Measurements from ENCODE around the gene TARS2. TPM values are rescaled to one million over a fixed set of nuclear protein-coding genes. Genes with fewer than 3 reads are reported as not detected.
A peak's percentile ranks its signal among the peaks of the same experiment; 100 is the strongest.

TARS2 gene
- total and polyA plus RNA-seq, 2 of the 13 experiments (the other 11 are each of a cell fraction or from before 2014, with no cell fraction given) = 21.3 to 22.8 TPM

GRCh38 chr1:150486966-150487762 lies at the start of gene TARS2 (continued):
- TF ChIP-seq ZNF770 (CRISPR knock-in tag; IDR thresholded peaks at IDR 0.05) (peak; percentile 26; the same call in 1 of the 2 replicates), ZNF24 (IDR thresholded peaks at IDR 0.05) (0 out of 2 replicates have a peak, but pooled peaks have one; percentile 23), MTA1 (CRISPR knock-in tag; IDR thresholded peaks at IDR 0.05; ENCODE audit: borderline replicate concordance) (0 out of 2 replicates have a peak, but pooled peaks have one; percentile 31), ZNF34 (CRISPR knock-in tag; IDR thresholded peaks at IDR 0.05; ENCODE audit: borderline replicate concordance) (no peak), HNF1A (IDR thresholded peaks at IDR 0.05; ENCODE audit: low read depth) (peak; percentile 71; the same call in 1 of the 2 replicates), HNF1A (CRISPR knock-in tag; IDR thresholded peaks at IDR 0.05; ENCODE audit: borderline replicate concordance) (peak; percentile 41; the same call in 1 of the 2 replicates), HNF1B (CRISPR knock-in tag; IDR thresholded peaks at IDR 0.05) (peak; percentile 83), MLX (CRISPR knock-in tag; IDR thresholded peaks at IDR 0.05) (no peak), RXRB (CRISPR knock-in tag; IDR thresholded peaks at IDR 0.05; ENCODE audit: borderline replicate concordance) (peak; percentile 83), ZBTB7A (CRISPR knock-in tag; IDR thresholded peaks at IDR 0.05) (no peak), ZNF441 (CRISPR knock-in tag; IDR thresholded peaks at IDR 0.05; ENCODE audit: borderline replicate concordance) (0 out of 2 replicates have a peak, but pooled peaks have one; percentile 77), DMTF1 (CRISPR knock-in tag; IDR thresholded peaks at IDR 0.05) (no peak), PHF20 (CRISPR knock-in tag; IDR thresholded peaks at IDR 0.05) (peak; percentile 98), REPIN1 (CRISPR knock-in tag; IDR thresholded peaks at IDR 0.05; ENCODE audit: borderline replicate concordance, low read depth) (peak; percentile 97), ZNF839 (CRISPR knock-in tag; IDR thresholded peaks at IDR 0.05; ENCODE audit: borderline replicate concordance) (no peak; the same call in 1 of the 2 replicates), PHF5A (CRISPR knock-in tag; IDR thresholded peaks at IDR 0.05; ENCODE audit: low read depth, unreplicated experiment) (peak; percentile 61)
